ENCODE data around the gene ZNF469.

- no peak for TF ChIP-seq CTCF (IDR thresholded peaks at IDR 0.05)
- TF ChIP-seq POLR2A (IDR thresholded peaks at IDR 0.05), result no peak
Observed at GRCh38 chr16:88389191-88389590, 6.4 kb downstream of the ZNF469 start.
